ENCODE results near the gene KHDC4.

KHDC4 gene

DNA sequence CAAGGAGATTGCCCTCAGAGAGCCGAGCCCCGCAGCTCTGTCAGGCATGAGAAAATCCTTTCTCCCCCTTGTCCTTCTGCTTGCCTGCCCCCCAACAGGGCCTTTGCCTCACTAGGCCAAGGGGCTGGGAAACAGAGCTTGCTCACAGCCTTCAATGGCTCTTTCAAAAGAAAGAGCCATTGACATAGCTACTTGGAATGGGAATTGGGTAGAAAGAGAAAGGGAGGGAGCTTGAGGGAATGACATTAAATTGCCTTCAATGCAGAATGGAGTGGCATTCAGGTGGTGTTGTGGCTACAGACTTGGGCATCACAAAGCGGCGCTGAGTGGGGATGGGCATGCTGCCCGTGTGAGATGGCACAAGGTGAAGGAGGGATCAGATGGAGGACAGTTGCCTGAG, 61.7 kb downstream of the KHDC4 start:
- no peaks in the 10 kb centered on the region for H3K27me3 ChIP-seq
- H3K4me1 ChIP-seq: peaks cover 13% of the 10 kb centered on the region
- DNase-seq: no peak
- no peak overlapping the region for H3K4me3 ChIP-seq (ENCODE audit: low read depth, low read length)
- peaks cover 19% of the 10 kb centered on the region for H3K36me3 ChIP-seq
- H3K9me3 ChIP-seq: no peaks in the 10 kb centered on the region
- TF ChIP-seq, protein P1, sequence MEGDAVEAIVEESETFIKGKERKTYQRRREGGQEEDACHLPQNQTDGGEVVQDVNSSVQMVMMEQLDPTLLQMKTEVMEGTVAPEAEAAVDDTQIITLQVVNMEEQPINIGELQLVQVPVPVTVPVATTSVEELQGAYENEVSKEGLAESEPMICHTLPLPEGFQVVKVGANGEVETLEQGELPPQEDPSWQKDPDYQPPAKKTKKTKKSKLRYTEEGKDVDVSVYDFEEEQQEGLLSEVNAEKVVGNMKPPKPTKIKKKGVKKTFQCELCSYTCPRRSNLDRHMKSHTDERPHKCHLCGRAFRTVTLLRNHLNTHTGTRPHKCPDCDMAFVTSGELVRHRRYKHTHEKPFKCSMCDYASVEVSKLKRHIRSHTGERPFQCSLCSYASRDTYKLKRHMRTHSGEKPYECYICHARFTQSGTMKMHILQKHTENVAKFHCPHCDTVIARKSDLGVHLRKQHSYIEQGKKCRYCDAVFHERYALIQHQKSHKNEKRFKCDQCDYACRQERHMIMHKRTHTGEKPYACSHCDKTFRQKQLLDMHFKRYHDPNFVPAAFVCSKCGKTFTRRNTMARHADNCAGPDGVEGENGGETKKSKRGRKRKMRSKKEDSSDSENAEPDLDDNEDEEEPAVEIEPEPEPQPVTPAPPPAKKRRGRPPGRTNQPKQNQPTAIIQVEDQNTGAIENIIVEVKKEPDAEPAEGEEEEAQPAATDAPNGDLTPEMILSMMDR (IDR thresholded peaks at IDR 0.05; ENCODE audit: low read depth, low read length): no peak

DNA sequence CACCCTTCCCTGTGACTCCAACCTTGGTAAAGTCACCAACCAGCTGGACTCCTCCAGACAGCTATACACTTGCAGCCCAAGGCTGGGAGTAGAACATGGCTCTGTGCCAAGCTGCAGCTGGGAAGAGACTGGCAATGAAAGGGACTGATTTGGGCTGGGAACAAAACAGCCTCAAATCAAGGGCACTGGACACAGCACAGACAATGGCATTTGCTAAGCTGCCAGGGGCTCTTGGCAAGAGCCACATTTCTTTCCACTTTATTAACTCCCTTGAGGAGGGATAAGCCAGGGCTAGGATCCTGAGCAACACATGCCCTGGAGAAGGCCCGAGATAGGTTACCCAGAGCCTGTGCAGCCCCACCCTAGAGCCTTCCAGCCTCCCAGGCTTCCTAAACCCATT, 62.8 kb downstream of the KHDC4 start:
- DNase-seq: peak; percentile 85
- peaks cover 19% of the 10 kb centered on the region for H3K36me3 ChIP-seq
- H3K4me1 ChIP-seq: peaks cover 13% of the 10 kb centered on the region
- H3K27me3 ChIP-seq: no peaks in the 10 kb centered on the region
- TF ChIP-seq, protein P1 (IDR thresholded peaks at IDR 0.05; ENCODE audit: low read depth, low read length): no peak
- H3K9me3 ChIP-seq: no peaks in the 10 kb centered on the region
- H3K4me3 ChIP-seq (ENCODE audit: low read depth, low read length): no peak overlapping the region

DNA sequence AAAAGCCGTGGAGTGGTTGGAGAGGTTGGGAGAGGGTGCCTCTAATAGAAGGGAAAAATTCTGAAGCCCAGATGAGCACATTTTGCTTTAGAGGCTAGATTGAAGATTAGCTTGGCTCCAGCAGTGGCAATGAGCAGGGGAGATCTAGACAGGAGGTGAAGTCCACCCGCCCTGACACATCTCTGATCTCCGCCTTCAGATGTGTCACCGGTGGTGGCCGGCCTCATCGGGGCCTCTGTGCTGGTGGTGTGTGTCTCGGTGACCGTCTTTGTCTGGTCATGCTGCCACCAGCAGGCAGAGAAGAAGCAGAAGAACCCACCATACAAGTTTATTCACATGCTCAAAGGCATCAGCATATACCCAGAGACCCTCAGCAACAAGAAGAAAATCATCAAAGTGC, 66.4 kb downstream of the KHDC4 start:
- Histone ChIP-seq H3K4me3 (ENCODE audit: low read depth, low read length) (no peak overlapping the region), H3K36me3 (peaks cover 15% of the 10 kb centered on the region), H3K9me3 (no peaks in the 10 kb centered on the region), H3K4me1 (peaks cover 13% of the 10 kb centered on the region), H3K27me3 (no peaks in the 10 kb centered on the region)
- no peak for DNase-seq
- TF ChIP-seq, protein P1 (IDR thresholded peaks at IDR 0.05; ENCODE audit: low read depth, low read length): no peak

DNA sequence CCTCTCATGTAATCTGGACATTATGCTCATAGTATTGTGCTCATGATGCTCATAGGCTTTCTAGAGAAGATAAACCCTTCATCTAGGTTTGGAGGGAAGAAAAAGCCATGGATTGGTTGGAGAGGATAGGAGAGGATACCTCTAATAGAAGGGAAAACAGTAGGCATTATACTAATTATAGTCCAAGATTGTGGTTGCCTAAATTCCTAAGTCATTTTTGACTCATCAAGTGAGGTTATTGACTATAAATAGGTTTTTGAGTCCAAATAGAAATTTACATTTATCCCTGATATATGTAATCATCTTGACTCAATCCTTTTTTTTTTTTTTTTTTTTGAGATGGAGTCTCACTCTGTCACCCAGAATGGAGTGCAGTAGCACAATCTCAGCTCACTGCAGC, 69.8 kb downstream of the KHDC4 start:
- no peak overlapping the region for H3K4me3 ChIP-seq (ENCODE audit: low read depth, low read length)
- TF ChIP-seq, protein P1 (IDR thresholded peaks at IDR 0.05; ENCODE audit: low read depth, low read length): no peak
- peaks cover 9% of the 10 kb centered on the region for H3K36me3 ChIP-seq
- H3K9me3 ChIP-seq: no peaks in the 10 kb centered on the region
- H3K27me3 ChIP-seq: no peaks in the 10 kb centered on the region
- no peak for DNase-seq
- H3K4me1 ChIP-seq: no peaks in the 10 kb centered on the region; the same call in 1 of the 2 replicates

Measured in BE2C (cell line).